Measurements from ENCODE around the gene CDC16. TPM values are rescaled to one million over a fixed set of nuclear protein-coding genes. Genes with fewer than 3 reads are reported as not detected.
"Not testable (repeated sequence)": the region's sequence is repeated elsewhere in the genome, so short reads cannot be mapped to it uniquely, and the experiment has no call there.

CDC16 gene
- total RNA-seq, 2 donors from 2014 or later, result 60.5 to 88.0 TPM

- Mint-ChIP-seq H3K36me3 (peaks cover 55% of the 10 kb centered on the region), H3K27ac (no peak overlapping the region), H3K4me3 (no peak overlapping the region), H3K9me3 (no peaks in the 10 kb centered on the region), H3K4me1 (ENCODE audit: low read depth in 2 of 2) (peaks cover 43 to 51% of the 10 kb centered on the region in 2 donors), H3K27me3 (no peaks in the 10 kb centered on the region)
- DNase-seq (ENCODE audit: low spot score) (no peak), ATAC-seq (no peak)
These were observed 24.7 kb downstream of the CDC16 start for GRCh38 chr13:114259374-114259773.

GRCh38 chr13:114259974-114260373, 25.3 kb downstream of the CDC16 start:
- H3K27me3 Mint-ChIP-seq, result no peaks in the 10 kb centered on the region
- no peak for DNase-seq (ENCODE audit: low spot score)
- H3K4me3 Mint-ChIP-seq, result no peak overlapping the region
- ATAC-seq, result no peak
- no peak overlapping the region for H3K27ac Mint-ChIP-seq
- peaks cover 41 to 48% of the 10 kb centered on the region in 2 donors for H3K4me1 Mint-ChIP-seq (ENCODE audit: low read depth in 2 of 2)
- no peaks in the 10 kb centered on the region for H3K9me3 Mint-ChIP-seq
- peaks cover 50% of the 10 kb centered on the region for H3K36me3 Mint-ChIP-seq

- Mint-ChIP-seq H3K4me3 (no peak overlapping the region), H3K27ac (no peak overlapping the region), H3K4me1 (ENCODE audit: low read depth in 2 of 2) (peaks cover 49 to 56% of the 10 kb centered on the region in 2 donors), H3K36me3 (peaks cover 58% of the 10 kb centered on the region), H3K27me3 (no peaks in the 10 kb centered on the region), H3K9me3 (no peaks in the 10 kb centered on the region)
- DNase-seq (ENCODE audit: low spot score) (no peak), ATAC-seq (no peak)
These were observed 26.1 kb downstream of the CDC16 start for GRCh38 chr13:114260814-114261213.

GRCh38 chr13:114261328-114261965, 26.8 kb downstream of the CDC16 start:
- ATAC-seq, result no peak
- H3K27ac Mint-ChIP-seq, result no peak overlapping the region
- peak overlapping the region; percentile 15 for H3K4me3 Mint-ChIP-seq
- peaks cover 52% of the 10 kb centered on the region for H3K36me3 Mint-ChIP-seq
- H3K9me3 Mint-ChIP-seq, result no peaks in the 10 kb centered on the region
- no peaks in the 10 kb centered on the region for H3K27me3 Mint-ChIP-seq
- peaks cover 52 to 57% of the 10 kb centered on the region in 2 donors for H3K4me1 Mint-ChIP-seq (ENCODE audit: low read depth in 2 of 2)
- no peak for DNase-seq (ENCODE audit: low spot score)

GRCh38 chr13:114263578-114263977, 28.9 kb downstream of the CDC16 start:
- H3K27me3 Mint-ChIP-seq, result no peaks in the 10 kb centered on the region
- H3K36me3 Mint-ChIP-seq, result peaks cover 37% of the 10 kb centered on the region
- H3K4me3 Mint-ChIP-seq, result peak overlapping the region; percentile 60
- H3K27ac Mint-ChIP-seq, result peak overlapping the region in 1 of 2 donors; percentile 29
- DNase-seq (ENCODE audit: low spot score), result no peak
- H3K9me3 Mint-ChIP-seq, result no peaks in the 10 kb centered on the region
- peaks cover 61 to 64% of the 10 kb centered on the region in 2 donors for H3K4me1 Mint-ChIP-seq (ENCODE audit: low read depth in 2 of 2)
- ATAC-seq, result peak; percentile 72 to 77

GRCh38 chr13:114264313-114264712, 29.6 kb downstream of the CDC16 start:
- not testable (repeated sequence) for H3K9me3 Mint-ChIP-seq; H3K4me3 Mint-ChIP-seq; H3K27me3 Mint-ChIP-seq; ATAC-seq; H3K27ac Mint-ChIP-seq; DNase-seq (ENCODE audit: low spot score)
- peaks cover 41% of the 10 kb centered on the region for H3K36me3 Mint-ChIP-seq
- peaks cover 67 to 71% of the 10 kb centered on the region in 2 donors for H3K4me1 Mint-ChIP-seq (ENCODE audit: low read depth in 2 of 2)

GRCh38 chr13:114264886-114265611, 30.4 kb downstream of the CDC16 start:
- H3K4me1 Mint-ChIP-seq (ENCODE audit: low read depth in 2 of 2), result peaks cover 66 to 69% of the 10 kb centered on the region in 2 donors
- peaks cover 38% of the 10 kb centered on the region for H3K36me3 Mint-ChIP-seq
- no peak overlapping the region for H3K4me3 Mint-ChIP-seq
- H3K27me3 Mint-ChIP-seq, result no peaks in the 10 kb centered on the region
- no peaks in the 10 kb centered on the region for H3K9me3 Mint-ChIP-seq
- ATAC-seq, result no peak
- no peak for DNase-seq (ENCODE audit: low spot score)
- H3K27ac Mint-ChIP-seq, result no peak overlapping the region

GRCh38 chr13:114266241-114266640, 31.5 kb downstream of the CDC16 start:
- Mint-ChIP-seq H3K27me3 (no peaks in the 10 kb centered on the region), H3K4me1 (ENCODE audit: low read depth in 2 of 2) (peaks cover 57 to 61% of the 10 kb centered on the region in 2 donors), H3K4me3 (no peak overlapping the region), H3K36me3 (peaks cover 31% of the 10 kb centered on the region), H3K27ac (no peak overlapping the region), H3K9me3 (no peaks in the 10 kb centered on the region)
- no peak for ATAC-seq
- DNase-seq (ENCODE audit: low spot score), result no peak

- Mint-ChIP-seq H3K4me3 (peak overlapping the region; percentile 61), H3K9me3 (no peaks in the 10 kb centered on the region), H3K4me1 (ENCODE audit: low read depth in 2 of 2) (peaks cover 40 to 44% of the 10 kb centered on the region in 2 donors), H3K27me3 (no peaks in the 10 kb centered on the region), H3K36me3 (peaks cover 36% of the 10 kb centered on the region), H3K27ac (peak overlapping the region; percentile 69 to 82)
- ATAC-seq (peak; percentile 85 to 87), DNase-seq (ENCODE audit: low spot score) (peak; percentile 73)
These were observed 33.9 kb downstream of the CDC16 start for GRCh38 chr13:114268344-114269280.

GRCh38 chr13:114269281-114269770, 34.6 kb downstream of the CDC16 start:
- H3K4me3 Mint-ChIP-seq, result peak overlapping the region; percentile 50
- ATAC-seq (peak; percentile 41 to 48), DNase-seq (ENCODE audit: low spot score) (no peak)
- H3K9me3 Mint-ChIP-seq, result no peaks in the 10 kb centered on the region
- H3K36me3 Mint-ChIP-seq, result peaks cover 36% of the 10 kb centered on the region
- H3K4me1 Mint-ChIP-seq (ENCODE audit: low read depth in 2 of 2), result peaks cover 37 to 42% of the 10 kb centered on the region in 2 donors
- H3K27me3 Mint-ChIP-seq, result no peaks in the 10 kb centered on the region
- H3K27ac Mint-ChIP-seq, result peak overlapping the region; percentile 69 to 82

- no peak for DNase-seq (ENCODE audit: low spot score)
- Mint-ChIP-seq H3K27me3 (no peaks in the 10 kb centered on the region), H3K27ac (no peak overlapping the region), H3K9me3 (no peaks in the 10 kb centered on the region), H3K4me3 (no peak overlapping the region), H3K36me3 (peaks cover 45% of the 10 kb centered on the region), H3K4me1 (ENCODE audit: low read depth in 2 of 2) (peaks cover 22 to 26% of the 10 kb centered on the region in 2 donors)
- no peak for ATAC-seq
These were observed 38.3 kb downstream of the CDC16 start for GRCh38 chr13:114272977-114273376.

GRCh38 chr13:114275304-114275703, 40.6 kb downstream of the CDC16 start:
- Mint-ChIP-seq H3K36me3 (peaks cover 39% of the 10 kb centered on the region), H3K4me1 (ENCODE audit: low read depth in 2 of 2) (peaks cover 15 to 27% of the 10 kb centered on the region in 2 donors), H3K4me3 (no peak overlapping the region), H3K9me3 (no peaks in the 10 kb centered on the region), H3K27ac (no peak overlapping the region), H3K27me3 (no peaks in the 10 kb centered on the region)
- ATAC-seq, result no peak
- DNase-seq (ENCODE audit: low spot score), result no peak

- no peak for ATAC-seq
- Mint-ChIP-seq H3K27me3 (no peaks in the 10 kb centered on the region), H3K27ac (peak overlapping the region; percentile 96), H3K4me1 (ENCODE audit: low read depth in 2 of 2) (peaks cover 21 to 41% of the 10 kb centered on the region in 2 donors), H3K9me3 (no peaks in the 10 kb centered on the region), H3K4me3 (no peak overlapping the region), H3K36me3 (peaks cover 20% of the 10 kb centered on the region)
- DNase-seq (ENCODE audit: low spot score), result no peak
These were observed 44.4 kb downstream of the CDC16 start for GRCh38 chr13:114279146-114279545.

Data from natural killer cell treated with Interleukin-12 subunit alpha and Interleukin-12 subunit beta and Interleukin-15 and Interleukin-18, amount 100 ng/mL, for 72 hours (primary cell).